Measurements from ENCODE around the gene GRIA3. TPM values are rescaled to one million over a fixed set of nuclear protein-coding genes. Genes with fewer than 3 reads are reported as not detected.

Gene GRIA3
- not detected in 2 replicates for total RNA-seq (2022)
- not detected for Bru-seq, nascent RNA
- BruChase-seq, experiment 1, labeled RNA remaining after a 6-hour chase = not detected
- BruChase-seq, experiment 2, labeled RNA remaining after a 2-hour chase = not detected
- long read RNA-seq = 0 reads

- Mint-ChIP-seq H3K36me3 (ENCODE audit: insufficient read depth, unreplicated experiment) (no peaks in the 10 kb centered on the region), H3K27ac (ENCODE audit: low read depth, unreplicated experiment) (no peak within 1 kb of the TSS), H3K9me3 (ENCODE audit: unreplicated experiment) (peaks cover 14% of the 10 kb centered on the region), H3K4me3 (ENCODE audit: unreplicated experiment) (no peak within 1 kb of the TSS), H3K4me1 (ENCODE audit: insufficient read depth, unreplicated experiment) (no peaks in the 10 kb centered on the region), H3K27me3 (ENCODE audit: insufficient read depth, unreplicated experiment) (no peaks in the 10 kb centered on the region)
- ChIA-PET POLR2A (no interaction called here), CTCF (no interaction called here)
- TF ChIP-seq CTCF (IDR thresholded peaks at IDR 0.05; ENCODE audit: unreplicated experiment) = no peak
- intact Hi-C loops (cut with micrococcal nuclease) = no loop called here
- DNase-seq (ENCODE audit: unreplicated experiment) = no peak
- no TSS peak for BruUV-seq (replicated peaks)
Measured at GRCh38 chrX:123184219-123184865, at the start of gene GRIA3. Gene GRIA3 (plus strand): TSS chrX:123184278. CDS start chrX:123184536, 258 bp downstream.

GRCh38 chrX:123138473-123138872, 45.6 kb upstream of the GRIA3 start:
- Mint-ChIP-seq H3K36me3 (ENCODE audit: insufficient read depth, unreplicated experiment) (peaks cover 7% of the 10 kb centered on the region), H3K4me1 (ENCODE audit: insufficient read depth, unreplicated experiment) (peaks cover 5% of the 10 kb centered on the region), H3K27me3 (ENCODE audit: insufficient read depth, unreplicated experiment) (no peaks in the 10 kb centered on the region), H3K27ac (ENCODE audit: low read depth, unreplicated experiment) (no peak overlapping the region), H3K9me3 (ENCODE audit: unreplicated experiment) (peaks cover 23% of the 10 kb centered on the region), H3K4me3 (ENCODE audit: unreplicated experiment) (no peak overlapping the region)
- TF ChIP-seq CTCF (IDR thresholded peaks at IDR 0.05; ENCODE audit: unreplicated experiment) = no peak
- peak; percentile 72 for DNase-seq (ENCODE audit: unreplicated experiment)
- POLR2A ChIA-PET = interaction anchor here (1.0 kb wide), 1 partner anchor 51 kb away, joined by 3 read pairs; no protein-coding TSS in a partner anchor
- intact Hi-C loops (cut with micrococcal nuclease) = no loop called here
- CTCF ChIA-PET = interaction anchor here (0.6 to 2.0 kb wide), 2 partner anchors 21 to 284 kb away, joined by 3 to 5 read pairs; no protein-coding TSS in a partner anchor
- no TSS peak for BruUV-seq (replicated peaks)

GRCh38 chrX:123140454-123140853, 43.6 kb upstream of the GRIA3 start:
- H3K4me3 Mint-ChIP-seq (ENCODE audit: unreplicated experiment) = no peak overlapping the region
- peaks cover 5% of the 10 kb centered on the region for H3K4me1 Mint-ChIP-seq (ENCODE audit: insufficient read depth, unreplicated experiment)
- no peak for DNase-seq (ENCODE audit: unreplicated experiment)
- CTCF ChIA-PET = no interaction called here
- intact Hi-C loops (cut with micrococcal nuclease) = no loop called here
- H3K27me3 Mint-ChIP-seq (ENCODE audit: insufficient read depth, unreplicated experiment) = no peaks in the 10 kb centered on the region
- H3K36me3 Mint-ChIP-seq (ENCODE audit: insufficient read depth, unreplicated experiment) = peaks cover 7% of the 10 kb centered on the region
- no peak for TF ChIP-seq CTCF (IDR thresholded peaks at IDR 0.05; ENCODE audit: unreplicated experiment)
- H3K9me3 Mint-ChIP-seq (ENCODE audit: unreplicated experiment) = peaks cover 12% of the 10 kb centered on the region
- BruUV-seq (replicated peaks) = no TSS peak
- POLR2A ChIA-PET = no interaction called here
- H3K27ac Mint-ChIP-seq (ENCODE audit: low read depth, unreplicated experiment) = no peak overlapping the region

- peaks cover 5% of the 10 kb centered on the region for H3K4me1 Mint-ChIP-seq (ENCODE audit: insufficient read depth, unreplicated experiment)
- CTCF ChIA-PET = no interaction called here
- peaks cover 7% of the 10 kb centered on the region for H3K36me3 Mint-ChIP-seq (ENCODE audit: insufficient read depth, unreplicated experiment)
- intact Hi-C loops (cut with micrococcal nuclease) = no loop called here
- no TSS peak for BruUV-seq (replicated peaks)
- peaks cover 11% of the 10 kb centered on the region for H3K9me3 Mint-ChIP-seq (ENCODE audit: unreplicated experiment)
- H3K27me3 Mint-ChIP-seq (ENCODE audit: insufficient read depth, unreplicated experiment) = no peaks in the 10 kb centered on the region
- POLR2A ChIA-PET = no interaction called here
- TF ChIP-seq CTCF (IDR thresholded peaks at IDR 0.05; ENCODE audit: unreplicated experiment) = no peak
- no peak overlapping the region for H3K27ac Mint-ChIP-seq (ENCODE audit: low read depth, unreplicated experiment)
- no peak for DNase-seq (ENCODE audit: unreplicated experiment)
- no peak overlapping the region for H3K4me3 Mint-ChIP-seq (ENCODE audit: unreplicated experiment)
Measured at GRCh38 chrX:123140904-123141303, 43.2 kb upstream of the GRIA3 start.
